LNCAP (cell line): ENCODE measurements around the gene NEDD4.

Experiments used
- TF ChIP-seq, protein P1 (sequence below): fragments of 450-650 bp; IDR thresholded peaks from 2 replicates; pipeline ENCODE4 v1.5.1; 2017; ENCODE audit warnings: mild to moderate bottlenecking

The NEDD4 gene

DNA sequence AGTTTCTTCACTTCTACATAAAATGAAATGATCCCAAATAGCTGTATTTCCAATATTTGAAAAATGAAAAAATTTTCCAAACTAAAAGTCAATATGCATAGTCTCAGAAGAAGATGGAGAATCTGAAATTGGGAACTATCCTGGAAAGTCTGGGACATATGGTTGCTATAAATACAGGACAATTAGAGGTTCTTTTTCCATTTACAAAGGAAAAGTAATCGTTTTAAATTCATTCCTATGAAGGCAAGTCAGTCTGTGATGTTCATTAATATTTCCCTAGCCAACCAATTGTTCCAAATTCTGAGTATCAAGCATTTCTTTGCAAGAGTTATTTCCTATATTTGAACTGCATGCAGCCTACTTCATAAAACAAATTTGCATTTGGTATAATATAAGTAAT lies 102.2 kb downstream of the NEDD4 start:
- TF ChIP-seq, protein P1, sequence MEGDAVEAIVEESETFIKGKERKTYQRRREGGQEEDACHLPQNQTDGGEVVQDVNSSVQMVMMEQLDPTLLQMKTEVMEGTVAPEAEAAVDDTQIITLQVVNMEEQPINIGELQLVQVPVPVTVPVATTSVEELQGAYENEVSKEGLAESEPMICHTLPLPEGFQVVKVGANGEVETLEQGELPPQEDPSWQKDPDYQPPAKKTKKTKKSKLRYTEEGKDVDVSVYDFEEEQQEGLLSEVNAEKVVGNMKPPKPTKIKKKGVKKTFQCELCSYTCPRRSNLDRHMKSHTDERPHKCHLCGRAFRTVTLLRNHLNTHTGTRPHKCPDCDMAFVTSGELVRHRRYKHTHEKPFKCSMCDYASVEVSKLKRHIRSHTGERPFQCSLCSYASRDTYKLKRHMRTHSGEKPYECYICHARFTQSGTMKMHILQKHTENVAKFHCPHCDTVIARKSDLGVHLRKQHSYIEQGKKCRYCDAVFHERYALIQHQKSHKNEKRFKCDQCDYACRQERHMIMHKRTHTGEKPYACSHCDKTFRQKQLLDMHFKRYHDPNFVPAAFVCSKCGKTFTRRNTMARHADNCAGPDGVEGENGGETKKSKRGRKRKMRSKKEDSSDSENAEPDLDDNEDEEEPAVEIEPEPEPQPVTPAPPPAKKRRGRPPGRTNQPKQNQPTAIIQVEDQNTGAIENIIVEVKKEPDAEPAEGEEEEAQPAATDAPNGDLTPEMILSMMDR: no peak

- TF ChIP-seq, protein P1: no peak
Measured at GRCh38 chr15:55884223-55884622, 109.2 kb downstream of the NEDD4 start.

GRCh38 chr15:55879181-55879580 lies 114.2 kb downstream of the NEDD4 start:
- TF ChIP-seq, protein P1: no peak

DNA sequence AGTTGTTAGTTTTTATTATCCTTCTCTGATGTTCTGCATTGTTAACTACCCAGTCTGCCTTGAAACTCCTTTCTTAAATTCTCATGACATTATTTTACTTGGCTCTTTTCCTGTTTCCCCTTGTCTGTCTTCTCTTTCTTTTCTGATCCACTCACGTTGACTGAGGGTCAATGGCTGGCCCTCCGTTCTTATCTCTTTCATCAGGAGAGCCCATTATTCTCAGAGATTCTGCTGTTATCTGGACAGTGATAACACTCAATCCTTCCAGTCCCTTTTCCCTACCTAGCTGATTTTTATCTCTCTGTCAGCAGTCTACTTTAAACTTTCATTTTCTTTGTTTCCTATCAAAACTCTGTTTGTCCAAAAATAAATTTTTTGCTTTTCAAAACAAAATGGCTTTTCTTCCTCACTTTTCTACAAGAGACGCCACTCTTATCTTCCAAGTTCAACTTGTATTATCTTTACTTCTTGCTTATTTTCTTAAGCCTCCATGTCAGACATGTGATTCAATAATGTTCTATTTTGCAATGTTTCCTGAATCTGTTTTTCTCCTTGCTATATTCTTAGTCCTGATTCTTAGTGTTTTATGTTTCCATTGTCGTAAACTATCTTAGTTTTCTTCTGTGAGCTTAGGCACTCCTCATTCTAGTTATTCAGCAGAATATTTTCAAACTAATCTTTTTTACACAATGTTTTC lies 120.2 kb downstream of the NEDD4 start:
- TF ChIP-seq, protein P1: no peak

DNA sequence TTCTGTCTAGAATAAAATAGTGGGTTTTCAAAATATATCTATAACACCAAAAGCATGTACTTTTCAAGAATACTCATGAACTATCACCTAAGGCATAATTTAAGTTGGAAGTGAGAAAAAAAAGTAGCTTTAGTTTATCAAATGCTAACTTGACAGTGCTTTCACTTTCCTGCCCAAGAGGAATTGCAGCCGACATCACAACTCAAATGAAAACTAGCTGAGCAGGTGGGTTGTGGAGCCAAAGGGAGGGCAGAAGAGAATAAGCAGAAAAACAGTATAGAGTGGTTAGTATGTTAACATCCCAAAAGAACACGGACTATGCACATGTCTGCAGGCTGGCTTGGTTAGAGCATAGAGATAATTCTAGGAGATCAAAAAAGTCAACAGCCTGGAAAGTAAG lies 120.9 kb downstream of the NEDD4 start:
- TF ChIP-seq, protein P1: no peak

DNA sequence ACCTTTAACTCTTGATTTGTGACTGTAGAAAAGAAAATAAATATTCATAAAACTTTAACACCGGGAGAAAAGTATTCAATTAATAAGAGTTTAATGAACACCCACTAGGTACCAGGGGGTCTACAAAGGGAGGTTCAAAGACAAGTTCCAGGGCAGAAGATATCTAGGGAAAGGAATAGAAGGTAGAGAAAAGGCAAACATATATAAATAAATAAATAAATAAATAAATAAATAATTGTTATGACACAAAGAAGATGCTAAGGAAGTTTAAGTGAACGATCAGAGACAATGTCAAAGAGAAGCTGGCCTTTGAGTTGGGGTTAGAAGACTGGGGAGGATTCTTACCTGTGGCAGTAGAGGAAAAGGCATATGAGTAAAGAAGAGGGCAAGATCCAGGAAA lies 123.8 kb downstream of the NEDD4 start:
- TF ChIP-seq, protein P1: no peak

DNA sequence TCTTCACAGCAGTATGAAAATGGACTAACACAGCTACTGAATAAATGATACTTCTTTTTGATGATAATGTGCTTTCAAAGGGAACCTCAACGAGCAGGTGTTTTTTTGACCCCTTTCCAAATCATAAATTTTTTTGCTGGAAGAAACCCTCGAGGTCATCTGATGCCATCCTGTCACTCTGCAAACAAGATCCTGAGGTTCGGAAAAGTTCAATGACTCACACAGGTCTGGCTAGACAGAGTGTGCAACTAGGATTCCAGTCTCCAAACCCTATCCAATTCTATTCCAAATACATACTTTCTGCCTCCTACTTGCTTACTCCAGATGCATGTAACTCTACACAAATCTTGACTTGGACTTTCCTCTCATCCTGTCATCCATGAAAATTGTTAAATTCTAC lies 124.7 kb downstream of the NEDD4 start:
- TF ChIP-seq, protein P1: no peak

DNA sequence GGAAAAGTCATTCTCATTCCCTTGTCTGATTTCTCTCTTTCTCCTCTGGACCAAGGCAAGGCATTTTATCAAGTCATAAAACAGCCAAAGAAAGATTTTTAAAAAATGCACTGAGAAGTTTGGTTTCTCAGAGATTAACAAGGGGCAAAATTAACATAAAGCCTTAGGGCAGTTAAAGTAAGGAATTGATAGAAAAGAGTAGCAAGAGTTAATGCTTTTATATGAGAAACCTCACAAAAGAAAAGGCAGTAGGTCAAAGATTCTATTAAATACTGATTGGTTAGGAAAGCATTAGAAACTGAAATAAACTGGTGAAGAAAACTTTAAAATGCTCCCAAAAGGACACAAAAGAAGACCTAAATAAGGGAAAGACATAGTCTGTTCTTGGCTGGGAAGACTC lies 129.5 kb downstream of the NEDD4 start:
- TF ChIP-seq, protein P1: no peak
